ENCODE measurements around the gene GJA3. TPM values are rescaled to one million over a fixed set of nuclear protein-coding genes. Genes with fewer than 3 reads are reported as not detected.

The GJA3 gene
- total and polyA plus RNA-seq, 9 donors = 0.08 to 0.34 (median 0.15) TPM; not detected in 2

DNA sequence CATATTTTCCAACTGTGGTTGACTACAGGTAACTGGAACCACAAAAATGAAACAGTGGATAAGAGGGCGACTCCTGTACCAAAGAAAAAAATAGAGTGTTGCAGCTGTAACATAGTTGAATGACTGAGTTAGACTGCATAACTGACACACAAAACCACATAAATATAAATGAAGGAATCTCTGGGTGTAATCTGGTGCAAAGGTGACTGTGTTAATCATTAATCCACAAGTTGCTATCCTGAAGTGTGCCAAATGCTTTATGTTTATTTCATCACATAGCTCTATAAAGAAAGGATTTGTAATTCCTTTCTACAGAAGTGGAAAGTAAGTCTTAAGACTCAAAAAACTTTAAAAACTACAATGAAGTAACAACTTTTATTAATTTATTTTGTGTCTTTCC, 37.9 kb upstream of the GJA3 start:
- TF ChIP-seq CTCF (IDR thresholded peaks at IDR 0.05) = no peak
- TF ChIP-seq POLR2A (IDR thresholded peaks at IDR 0.05) = no peak
- TF ChIP-seq EP300 (IDR thresholded peaks at IDR 0.05) = no peak
- Histone ChIP-seq H3K4me3 (no peak overlapping the region), H3K36me3 (no peaks in the 10 kb centered on the region), H3K27me3 (peaks cover 2% of the 10 kb centered on the region), H3K27ac (no peak overlapping the region), H3K4me1 (ENCODE audit: insufficient read depth) (no peaks in the 10 kb centered on the region), H3K9me3 (peaks cover 0 to 3% of the 10 kb centered on the region in 2 donors)
- intact Hi-C loops (cut with DNase I) = no loop called here
- DNase-seq = no peak
- WGBS, 3 donors = 77 to 84% (median 80%) methylated on average over 1 of the region's 1 CpG

GRCh38 chr13:20197361-20197834, 36.5 kb upstream of the GJA3 start:
- Histone ChIP-seq H3K4me1 (ENCODE audit: insufficient read depth) (peaks cover 4% of the 10 kb centered on the region), H3K36me3 (no peaks in the 10 kb centered on the region), H3K9me3 (peaks cover 0 to 3% of the 10 kb centered on the region in 2 donors), H3K27me3 (peaks cover 2% of the 10 kb centered on the region), H3K27ac (no peak overlapping the region), H3K4me3 (no peak overlapping the region)
- DNase-seq = no peak
- intact Hi-C loops (cut with DNase I) = no loop called here
- 8 to 12% (median 8%) methylated on average over 5 of the region's 5 CpGs for WGBS, 3 donors
- TF ChIP-seq POLR2A (IDR thresholded peaks at IDR 0.05) = no peak
- TF ChIP-seq EP300 (IDR thresholded peaks at IDR 0.05) = no peak
- peak in 2 of 3 donors; percentile 14 to 22 for TF ChIP-seq CTCF (IDR thresholded peaks at IDR 0.05)

DNA sequence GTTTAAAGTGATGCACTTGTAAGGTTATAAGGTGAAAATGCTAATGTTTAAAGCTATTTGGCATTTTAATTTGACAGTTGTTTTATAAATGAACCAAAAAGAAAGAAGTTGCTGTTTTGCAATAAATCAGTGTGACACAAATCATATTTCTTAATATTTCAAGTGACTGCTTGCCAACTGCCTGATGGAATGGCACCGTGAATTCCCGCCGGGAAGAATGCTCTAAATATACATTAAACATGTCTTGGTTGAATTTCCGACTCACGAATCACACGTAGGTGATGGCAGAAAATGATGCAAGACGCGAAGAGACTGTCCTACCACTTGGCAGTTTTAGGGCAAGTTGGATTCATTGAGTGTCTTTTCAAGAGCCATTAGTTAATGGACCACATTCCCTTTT, 34.9 kb upstream of the GJA3 start:
- Histone ChIP-seq H3K27me3 (peaks cover 2% of the 10 kb centered on the region), H3K4me1 (ENCODE audit: insufficient read depth) (peaks cover 4% of the 10 kb centered on the region), H3K27ac (no peak overlapping the region), H3K36me3 (no peaks in the 10 kb centered on the region), H3K4me3 (no peak overlapping the region), H3K9me3 (no peaks in the 10 kb centered on the region)
- TF ChIP-seq POLR2A (IDR thresholded peaks at IDR 0.05) = no peak
- TF ChIP-seq CTCF (IDR thresholded peaks at IDR 0.05) = no peak
- no peak for TF ChIP-seq EP300 (IDR thresholded peaks at IDR 0.05)
- WGBS, 3 donors = 71 to 77% (median 74%) methylated on average over 8 of the region's 8 CpGs
- intact Hi-C loops (cut with DNase I) = no loop called here
- DNase-seq = no peak

DNA sequence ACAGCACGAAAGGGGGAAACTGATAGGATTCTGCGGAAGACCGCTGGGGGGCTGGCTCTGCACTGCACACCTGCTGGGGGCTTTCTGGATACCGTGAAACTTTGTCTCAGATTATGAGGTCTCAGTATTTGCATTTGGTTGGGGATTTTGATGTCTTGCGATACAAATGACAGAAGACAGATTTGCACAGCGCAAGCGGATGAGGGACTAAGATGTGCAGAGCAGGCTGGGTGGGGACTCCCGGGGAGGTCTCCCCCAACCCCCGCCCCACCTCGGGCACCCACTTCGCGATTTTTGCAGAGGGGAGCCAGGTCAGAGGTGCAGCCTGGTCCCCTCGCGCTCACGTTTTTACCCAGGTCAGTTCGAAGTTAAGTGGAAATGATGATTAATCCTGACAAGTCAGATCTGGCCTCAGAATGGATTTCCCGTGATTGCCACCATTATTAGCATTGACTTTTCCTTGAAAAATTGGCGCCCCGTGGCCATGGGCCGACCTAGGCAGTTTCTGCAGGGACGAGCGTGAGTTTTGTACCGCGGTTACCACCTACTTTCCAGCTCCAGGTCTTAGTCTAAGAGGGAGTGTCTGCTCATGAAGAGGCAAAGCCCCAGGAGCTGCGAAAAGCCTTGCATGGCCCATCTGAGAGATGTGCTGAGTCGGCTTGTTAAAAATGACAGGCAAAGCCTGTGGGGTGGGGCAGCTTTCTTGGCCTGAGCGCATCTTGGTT, 33.2 kb upstream of the GJA3 start:
- Histone ChIP-seq H3K4me3 (no peak overlapping the region), H3K36me3 (no peaks in the 10 kb centered on the region), H3K9me3 (no peaks in the 10 kb centered on the region), H3K27ac (no peak overlapping the region), H3K4me1 (ENCODE audit: insufficient read depth) (peaks cover 4% of the 10 kb centered on the region), H3K27me3 (peaks cover 2% of the 10 kb centered on the region)
- no peak for DNase-seq
- WGBS, 3 donors = 10 to 16% (median 15%) methylated on average over 27 of the region's 27 CpGs
- TF ChIP-seq EP300 (IDR thresholded peaks at IDR 0.05) (no peak), POLR2A (IDR thresholded peaks at IDR 0.05) (no peak), CTCF (IDR thresholded peaks at IDR 0.05) (no peak)
- intact Hi-C loops (cut with DNase I) = no loop called here

Measured in ovary (tissue), 9 donors.